Vagina (tissue), 2 donors: ENCODE results near the gene PLXDC1. TPM values are rescaled to one million over a fixed set of nuclear protein-coding genes. Genes with fewer than 3 reads are reported as not detected.
A peak's percentile ranks its signal among the peaks of the same experiment; 100 is the strongest.

ENCODE experiments used
- DNase-seq, 2 donors: peaks; one replicate each; pipeline ENCODE4 v3.0.0-alpha.2; 2017; ENCODE audit errors: extremely low spot score in 2 of 2
- H3K27ac ChIP-seq: fragments of 200-600 bp; sonication (generic); one replicate; pipeline ENCODE4 v1.5.1; 2019
- H3K27me3 ChIP-seq: fragments of 200-600 bp; sonication (generic); one replicate; pipeline ENCODE4 v1.5.1; 2019
- H3K36me3 ChIP-seq, 2 donors: fragments of 200-600 bp; sonication (generic); one replicate each; pipeline ENCODE4 v1.5.1; 2017 to 2019
- H3K4me1 ChIP-seq: fragments of 200-600 bp; sonication (generic); one replicate; pipeline ENCODE4 v1.5.1; 2019
- H3K4me3 ChIP-seq, 2 donors: fragments of 200-600 bp; sonication (generic); 1 replicate in 1 of 2; 2 replicates in 1 of 2; pipeline ENCODE4 v1.5.1; 2016 to 2019
- H3K9me3 ChIP-seq: fragments of 200-600 bp; sonication (generic); one replicate; pipeline ENCODE4 v1.5.1; 2019
- POLR2A ChIP-seq, 2 donors: fragments of 450-650 bp; IDR thresholded peaks; one replicate each; pipeline ENCODE4 v1.6.1; 2017; ENCODE audit warnings: antibody characterized with exemption in 2 of 2, mild to moderate bottlenecking in 2 of 2, moderate library complexity in 2 of 2
- POLR2AphosphoS5 ChIP-seq, 2 donors: sonication (generic); formaldehyde crosslinking; IDR thresholded peaks; one replicate each; pipeline ENCODE4 v1.9.0; 2017; ENCODE audit warnings: antibody characterized with exemption in 2 of 2, mild to moderate bottlenecking in 2 of 2, low read depth in 1 of 2; ENCODE audit not compliant: insufficient read depth in 1 of 2
- intact Hi-C: fragments of 100-400 bp; cut with DNase I; formaldehyde crosslinking; loops from one replicate; pipeline ENCODE4 v1.15.1; 2023
- total RNA-seq: library from RNA; depleted of rRNA; stranded (reverse); fragments of >200 nt; gene quantifications from one replicate; pipeline ENCODE4 v1.2.3, GENCODE V29; 2016
- TF ChIP-seq, protein P1 (sequence below), 3 experiments: fragments of 450-650 bp in 2 of 3; fragments of 200-600 bp in 1 of 3; sonication (generic) in 1 of 3; IDR thresholded peaks; one replicate each; pipeline ENCODE4 v1.5.1; 2017 to 2019; ENCODE audit warnings: antibody characterized with exemption in 3 of 3, mild to moderate bottlenecking in 2 of 3, moderate library complexity in 2 of 3

PLXDC1 gene
- total RNA-seq, 1 donor from 2014 or later: 6.6 TPM

DNA sequence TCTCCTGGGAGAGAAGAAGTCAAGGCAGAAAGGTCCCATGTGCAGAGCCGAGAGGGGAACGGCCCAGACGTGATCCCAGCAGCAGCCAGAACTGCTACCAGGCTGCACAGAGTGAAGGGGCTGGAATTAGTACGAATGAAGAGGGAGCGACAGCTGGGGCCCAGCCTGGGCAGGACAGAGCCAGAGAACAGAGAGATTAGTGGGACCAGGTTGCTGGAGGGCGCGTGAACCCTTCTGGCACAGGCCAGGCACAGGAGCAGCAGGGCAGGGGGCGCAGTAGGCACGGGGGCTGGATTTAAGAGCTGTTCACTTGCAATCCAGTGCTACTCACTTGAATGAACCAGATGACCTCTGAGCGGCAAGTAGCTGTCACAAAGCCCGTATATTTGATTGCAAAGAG, 66.9 kb downstream of the PLXDC1 start:
- DNase-seq: no peak
- TF ChIP-seq, protein P1, sequence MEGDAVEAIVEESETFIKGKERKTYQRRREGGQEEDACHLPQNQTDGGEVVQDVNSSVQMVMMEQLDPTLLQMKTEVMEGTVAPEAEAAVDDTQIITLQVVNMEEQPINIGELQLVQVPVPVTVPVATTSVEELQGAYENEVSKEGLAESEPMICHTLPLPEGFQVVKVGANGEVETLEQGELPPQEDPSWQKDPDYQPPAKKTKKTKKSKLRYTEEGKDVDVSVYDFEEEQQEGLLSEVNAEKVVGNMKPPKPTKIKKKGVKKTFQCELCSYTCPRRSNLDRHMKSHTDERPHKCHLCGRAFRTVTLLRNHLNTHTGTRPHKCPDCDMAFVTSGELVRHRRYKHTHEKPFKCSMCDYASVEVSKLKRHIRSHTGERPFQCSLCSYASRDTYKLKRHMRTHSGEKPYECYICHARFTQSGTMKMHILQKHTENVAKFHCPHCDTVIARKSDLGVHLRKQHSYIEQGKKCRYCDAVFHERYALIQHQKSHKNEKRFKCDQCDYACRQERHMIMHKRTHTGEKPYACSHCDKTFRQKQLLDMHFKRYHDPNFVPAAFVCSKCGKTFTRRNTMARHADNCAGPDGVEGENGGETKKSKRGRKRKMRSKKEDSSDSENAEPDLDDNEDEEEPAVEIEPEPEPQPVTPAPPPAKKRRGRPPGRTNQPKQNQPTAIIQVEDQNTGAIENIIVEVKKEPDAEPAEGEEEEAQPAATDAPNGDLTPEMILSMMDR (IDR thresholded peaks at IDR 0.05): no peak
- TF ChIP-seq POLR2A (IDR thresholded peaks at IDR 0.05) (no peak), POLR2AphosphoS5 (IDR thresholded peaks at IDR 0.05; ENCODE audit: insufficient read depth in 1 of 2, low read depth in 1 of 2) (no peak)
- H3K36me3 ChIP-seq: no peaks in the 10 kb centered on the region
- H3K4me1 ChIP-seq: peaks cover 37% of the 10 kb centered on the region
- H3K27me3 ChIP-seq: no peaks in the 10 kb centered on the region
- H3K27ac ChIP-seq: no peak overlapping the region
- intact Hi-C loops: no loop called here
- H3K4me3 ChIP-seq: no peak overlapping the region
- H3K9me3 ChIP-seq: no peaks in the 10 kb centered on the region

- DNase-seq: no peak
- Histone ChIP-seq H3K27me3 (no peaks in the 10 kb centered on the region), H3K9me3 (no peaks in the 10 kb centered on the region), H3K4me3 (no peak overlapping the region), H3K36me3 (no peaks in the 10 kb centered on the region), H3K27ac (peak overlapping the region; percentile 92), H3K4me1 (peaks cover 39% of the 10 kb centered on the region)
- intact Hi-C loops: no loop called here
- TF ChIP-seq, protein P1 (IDR thresholded peaks at IDR 0.05): no peak
- TF ChIP-seq POLR2A (IDR thresholded peaks at IDR 0.05) (no peak), POLR2AphosphoS5 (IDR thresholded peaks at IDR 0.05; ENCODE audit: insufficient read depth in 1 of 2, low read depth in 1 of 2) (no peak)
Observed at GRCh38 chr17:39083270-39083669, 68.2 kb downstream of the PLXDC1 start.

DNA sequence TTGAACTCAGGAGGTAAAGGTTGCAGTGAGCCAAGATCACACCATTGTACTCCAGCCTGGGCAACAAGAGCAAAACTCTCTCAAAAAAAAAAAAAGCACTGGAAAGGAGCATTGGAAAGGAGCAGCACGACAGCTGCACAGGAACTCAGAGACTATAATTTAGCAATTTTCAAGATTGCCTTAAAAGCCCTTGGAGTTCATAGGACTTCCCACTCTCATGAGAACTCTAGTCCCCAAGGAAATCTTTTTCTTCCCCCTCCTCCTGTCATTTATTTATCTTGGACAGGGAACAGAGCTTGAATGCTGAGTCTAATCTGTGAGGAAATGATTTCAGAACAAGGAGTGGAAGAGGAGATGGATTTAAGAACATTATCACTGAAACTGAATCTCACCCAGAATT, 69.0 kb downstream of the PLXDC1 start:
- peaks cover 39% of the 10 kb centered on the region for H3K4me1 ChIP-seq
- H3K4me3 ChIP-seq: no peak overlapping the region
- H3K36me3 ChIP-seq: no peaks in the 10 kb centered on the region
- TF ChIP-seq, protein P1 (IDR thresholded peaks at IDR 0.05): no peak
- peak in 1 of 2 donors; percentile 21 for TF ChIP-seq POLR2AphosphoS5 (IDR thresholded peaks at IDR 0.05; ENCODE audit: insufficient read depth in 1 of 2, low read depth in 1 of 2)
- DNase-seq: no peak
- peak overlapping the region; percentile 92 for H3K27ac ChIP-seq
- H3K27me3 ChIP-seq: no peaks in the 10 kb centered on the region
- H3K9me3 ChIP-seq: no peaks in the 10 kb centered on the region
- intact Hi-C loops: no loop called here

DNA sequence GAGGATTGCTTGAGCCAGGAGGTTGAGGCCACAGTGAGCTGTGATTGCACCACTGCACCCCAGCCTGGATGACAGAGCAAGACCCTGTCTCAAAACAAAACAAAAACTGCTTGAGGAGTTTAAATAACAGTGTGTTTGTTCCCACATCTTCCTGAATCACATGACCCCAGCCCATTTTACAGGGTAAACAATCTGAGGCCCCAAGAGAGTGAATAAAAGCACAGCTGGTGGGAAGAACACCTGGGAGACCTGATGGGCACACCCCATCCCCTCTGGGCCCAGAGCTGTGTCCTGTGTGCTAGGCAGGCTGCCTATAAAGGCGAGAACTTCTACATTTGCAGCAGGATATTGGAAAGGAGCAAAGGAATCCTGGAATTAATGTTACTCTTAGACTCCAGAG, 69.6 kb downstream of the PLXDC1 start:
- intact Hi-C loops: no loop called here
- no peak for DNase-seq
- no peak overlapping the region for H3K4me3 ChIP-seq
- H3K36me3 ChIP-seq: no peaks in the 10 kb centered on the region
- H3K27ac ChIP-seq: peak overlapping the region; percentile 92
- no peaks in the 10 kb centered on the region for H3K9me3 ChIP-seq
- no peaks in the 10 kb centered on the region for H3K27me3 ChIP-seq
- H3K4me1 ChIP-seq: peaks cover 39% of the 10 kb centered on the region
- TF ChIP-seq POLR2A (IDR thresholded peaks at IDR 0.05) (no peak), POLR2AphosphoS5 (IDR thresholded peaks at IDR 0.05; ENCODE audit: insufficient read depth in 1 of 2, low read depth in 1 of 2) (no peak)
- TF ChIP-seq, protein P1 (IDR thresholded peaks at IDR 0.05): no peak

DNA sequence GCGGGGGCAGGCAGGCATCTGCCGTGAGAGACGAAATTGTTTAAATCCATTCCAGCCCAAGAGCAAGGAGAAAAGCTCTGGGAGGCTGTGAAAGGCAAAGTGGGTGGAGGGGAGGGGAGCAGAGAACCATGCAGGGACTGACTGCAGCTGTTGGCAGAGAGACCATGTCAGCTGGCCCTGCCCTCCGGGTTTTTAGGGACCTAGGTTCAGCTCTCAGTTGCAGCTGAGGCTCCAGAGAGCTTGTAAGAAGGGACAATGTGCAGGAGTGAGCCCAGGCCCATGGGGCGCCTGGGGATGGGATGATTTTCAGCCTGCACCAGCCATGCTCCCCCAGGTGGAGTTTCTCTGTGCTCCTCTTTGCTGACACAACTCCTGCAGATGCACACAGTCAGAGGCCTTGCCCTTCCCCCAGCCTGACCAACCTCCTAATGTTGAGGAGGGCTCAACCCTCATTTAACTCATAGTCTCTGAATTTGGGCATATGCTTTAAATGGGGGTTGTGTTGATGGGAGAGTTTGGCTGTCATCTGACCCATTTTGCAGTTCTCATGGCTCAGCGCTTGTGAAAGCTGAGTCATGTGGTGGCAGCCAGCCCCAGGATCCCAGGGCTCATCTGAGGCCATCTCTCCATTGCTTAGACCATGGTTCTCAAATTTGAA, 70.9 kb downstream of the PLXDC1 start:
- Histone ChIP-seq H3K36me3 (no peaks in the 10 kb centered on the region), H3K9me3 (no peaks in the 10 kb centered on the region), H3K4me1 (peaks cover 39% of the 10 kb centered on the region), H3K27ac (peak overlapping the region; percentile 92), H3K4me3 (no peak overlapping the region), H3K27me3 (no peaks in the 10 kb centered on the region)
- TF ChIP-seq, protein P1 (IDR thresholded peaks at IDR 0.05): no peak
- TF ChIP-seq POLR2A (IDR thresholded peaks at IDR 0.05) (no peak), POLR2AphosphoS5 (IDR thresholded peaks at IDR 0.05; ENCODE audit: insufficient read depth in 1 of 2, low read depth in 1 of 2) (peak in 1 of 2 donors; percentile 12)
- intact Hi-C loops: no loop called here
- no peak for DNase-seq
